ENCODE measurements around the gene IWS1.
"Not testable (repeated sequence)": the region's sequence is repeated elsewhere in the genome, so short reads cannot be mapped to it uniquely, and the experiment has no call there.

The IWS1 gene

GRCh38 chr2:127560201-127560930, 34.1 kb upstream of the IWS1 start:
- DNase-seq: peak; percentile 41 to 79

- DNase-seq: no peak
These were observed 33.2 kb upstream of the IWS1 start for GRCh38 chr2:127559454-127559853.

GRCh38 chr2:127558911-127559310, 32.6 kb upstream of the IWS1 start:
- no peak for DNase-seq

GRCh38 chr2:127552846-127553245, 26.6 kb upstream of the IWS1 start:
- no peak for DNase-seq

- DNase-seq: no peak
These were observed 26.0 kb upstream of the IWS1 start for GRCh38 chr2:127552336-127552735.

- no peak for DNase-seq
These were observed 25.1 kb upstream of the IWS1 start for GRCh38 chr2:127551221-127551930.

- no peak for DNase-seq
These were observed 20.5 kb upstream of the IWS1 start for GRCh38 chr2:127546797-127547196.

- no peak for DNase-seq
These were observed 19.5 kb upstream of the IWS1 start for GRCh38 chr2:127545796-127546195.

GRCh38 chr2:127545189-127545588, 18.9 kb upstream of the IWS1 start:
- no peak for DNase-seq

- not testable (repeated sequence) for DNase-seq
These were observed 16.8 kb upstream of the IWS1 start for GRCh38 chr2:127543013-127543501.

- no peak for DNase-seq
These were observed 15.9 kb upstream of the IWS1 start for GRCh38 chr2:127542231-127542630.

GRCh38 chr2:127541809-127542208, 15.5 kb upstream of the IWS1 start:
- DNase-seq: no peak

- no peak for DNase-seq
These were observed 11.4 kb upstream of the IWS1 start for GRCh38 chr2:127537644-127538043.

- DNase-seq: no peak
These were observed 10.6 kb upstream of the IWS1 start for GRCh38 chr2:127536707-127537541.

GRCh38 chr2:127535918-127536317, 9.6 kb upstream of the IWS1 start:
- DNase-seq: no peak

GRCh38 chr2:127535422-127535901, 9.2 kb upstream of the IWS1 start, which contains the start of gene MYO7B:
MYO7B (plus strand) TSS chr2:127535683; CDS start chr2:127559723, 24,040 bp downstream.
- DNase-seq: no peak

GRCh38 chr2:127532296-127532695, 6.0 kb upstream of the IWS1 start:
- DNase-seq: no peak

GRCh38 chr2:127531221-127531648, 4.9 kb upstream of the IWS1 start:
- DNase-seq: no peak

- DNase-seq: no peak
These were observed 4.2 kb upstream of the IWS1 start for GRCh38 chr2:127530245-127531140.

GRCh38 chr2:127529416-127529815, 3.1 kb upstream of the IWS1 start:
- DNase-seq: not testable (repeated sequence)

GRCh38 chr2:127528487-127528886, 2.2 kb upstream of the IWS1 start:
- no peak for DNase-seq
